Measurements from ENCODE around the gene HNRNPUL2.
"Not testable (repeated sequence)": the region's sequence is repeated elsewhere in the genome, so short reads cannot be mapped to it uniquely, and the experiment has no call there.

The HNRNPUL2 gene

DNA sequence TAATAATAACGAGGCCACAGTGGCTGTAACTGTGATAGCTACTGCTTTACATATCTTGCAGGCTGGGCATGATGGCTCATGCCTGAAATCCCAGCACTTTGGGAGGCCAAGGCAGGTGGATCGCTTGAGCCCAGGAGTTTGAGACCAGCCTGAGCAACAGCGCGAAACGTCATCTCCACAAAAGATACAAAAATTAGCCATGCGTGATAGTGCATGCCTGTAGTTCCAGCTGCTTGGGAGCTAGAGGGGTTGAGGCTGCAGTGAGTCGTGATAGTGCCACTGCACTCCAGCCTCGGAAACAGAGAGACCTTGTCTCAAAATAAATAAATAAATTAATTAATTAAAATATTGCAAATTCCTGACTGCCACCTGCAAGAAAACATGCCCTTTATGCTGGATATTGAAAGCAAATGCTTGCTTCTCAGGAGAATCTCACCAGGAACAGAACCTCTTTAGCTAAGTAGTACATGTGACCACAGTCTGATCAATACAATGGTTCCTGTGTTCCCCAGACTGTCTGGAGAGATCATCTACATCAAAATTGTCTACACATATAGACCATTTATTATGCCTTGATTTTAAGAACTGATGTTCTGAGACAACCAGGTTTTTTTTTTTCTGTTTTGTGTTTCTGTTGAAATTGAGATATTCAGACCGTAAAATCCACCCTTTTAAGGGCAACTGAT is 20.4 kb upstream of the HNRNPUL2 start:
- DNase-seq: no peak
- Histone ChIP-seq H3K4me1 (no peaks in the 10 kb centered on the region), H3K9me3 (no peaks in the 10 kb centered on the region), H3K4me3 (ENCODE audit: low read depth, low read length) (no peak overlapping the region), H3K27me3 (no peaks in the 10 kb centered on the region), H3K36me3 (no peaks in the 10 kb centered on the region)
- TF ChIP-seq, protein P1, sequence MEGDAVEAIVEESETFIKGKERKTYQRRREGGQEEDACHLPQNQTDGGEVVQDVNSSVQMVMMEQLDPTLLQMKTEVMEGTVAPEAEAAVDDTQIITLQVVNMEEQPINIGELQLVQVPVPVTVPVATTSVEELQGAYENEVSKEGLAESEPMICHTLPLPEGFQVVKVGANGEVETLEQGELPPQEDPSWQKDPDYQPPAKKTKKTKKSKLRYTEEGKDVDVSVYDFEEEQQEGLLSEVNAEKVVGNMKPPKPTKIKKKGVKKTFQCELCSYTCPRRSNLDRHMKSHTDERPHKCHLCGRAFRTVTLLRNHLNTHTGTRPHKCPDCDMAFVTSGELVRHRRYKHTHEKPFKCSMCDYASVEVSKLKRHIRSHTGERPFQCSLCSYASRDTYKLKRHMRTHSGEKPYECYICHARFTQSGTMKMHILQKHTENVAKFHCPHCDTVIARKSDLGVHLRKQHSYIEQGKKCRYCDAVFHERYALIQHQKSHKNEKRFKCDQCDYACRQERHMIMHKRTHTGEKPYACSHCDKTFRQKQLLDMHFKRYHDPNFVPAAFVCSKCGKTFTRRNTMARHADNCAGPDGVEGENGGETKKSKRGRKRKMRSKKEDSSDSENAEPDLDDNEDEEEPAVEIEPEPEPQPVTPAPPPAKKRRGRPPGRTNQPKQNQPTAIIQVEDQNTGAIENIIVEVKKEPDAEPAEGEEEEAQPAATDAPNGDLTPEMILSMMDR (IDR thresholded peaks at IDR 0.05; ENCODE audit: low read depth, low read length): no peak

DNA sequence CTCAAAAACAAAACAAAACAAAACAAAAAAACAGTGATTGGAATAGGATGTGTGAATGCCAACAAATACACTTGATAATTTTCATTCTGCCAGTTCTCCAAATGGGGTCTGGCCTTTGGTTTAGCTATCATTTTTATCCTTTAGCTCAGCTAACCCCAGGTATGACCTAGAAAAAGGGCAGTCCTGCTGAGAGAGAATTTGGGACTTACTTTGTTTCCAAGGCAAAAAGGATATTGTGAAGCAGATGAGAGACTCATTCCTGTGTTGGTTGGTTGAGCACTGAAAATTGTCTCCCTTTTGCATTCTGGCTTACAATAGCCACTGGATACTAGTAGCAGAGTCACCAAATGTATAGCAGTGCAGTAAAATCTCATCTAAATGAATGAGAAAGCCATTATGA is 9.9 kb upstream of the HNRNPUL2 start:
- TF ChIP-seq, protein P1 (IDR thresholded peaks at IDR 0.05; ENCODE audit: low read depth, low read length): no peak
- no peaks in the 10 kb centered on the region for H3K9me3 ChIP-seq
- no peak overlapping the region for H3K4me3 ChIP-seq (ENCODE audit: low read depth, low read length)
- no peak for DNase-seq
- H3K27me3 ChIP-seq: no peaks in the 10 kb centered on the region
- H3K36me3 ChIP-seq: peaks cover 9% of the 10 kb centered on the region; the same call in 1 of the 2 replicates
- no peaks in the 10 kb centered on the region for H3K4me1 ChIP-seq

DNA sequence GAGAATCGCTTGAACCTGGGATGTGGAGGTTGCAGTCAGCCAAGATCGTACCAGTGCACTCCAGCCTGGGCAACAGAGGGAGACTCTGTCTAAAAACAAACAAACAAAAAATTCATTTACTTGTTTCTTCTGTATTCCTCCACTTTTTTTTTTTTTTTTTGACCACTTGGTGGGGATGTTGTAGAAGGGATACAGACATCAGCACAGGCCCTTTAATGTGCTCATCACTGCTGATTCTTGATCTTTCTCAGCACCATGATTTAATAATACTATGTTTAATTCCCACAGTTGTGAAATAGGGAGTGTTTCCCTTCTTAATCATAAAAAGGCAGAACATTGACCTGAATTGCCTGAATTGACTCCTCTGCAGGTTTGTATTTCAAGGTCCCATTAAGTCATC is 5.6 kb upstream of the HNRNPUL2 start:
- TF ChIP-seq, protein P1 (IDR thresholded peaks at IDR 0.05; ENCODE audit: low read depth, low read length): peak; percentile 28

DNA sequence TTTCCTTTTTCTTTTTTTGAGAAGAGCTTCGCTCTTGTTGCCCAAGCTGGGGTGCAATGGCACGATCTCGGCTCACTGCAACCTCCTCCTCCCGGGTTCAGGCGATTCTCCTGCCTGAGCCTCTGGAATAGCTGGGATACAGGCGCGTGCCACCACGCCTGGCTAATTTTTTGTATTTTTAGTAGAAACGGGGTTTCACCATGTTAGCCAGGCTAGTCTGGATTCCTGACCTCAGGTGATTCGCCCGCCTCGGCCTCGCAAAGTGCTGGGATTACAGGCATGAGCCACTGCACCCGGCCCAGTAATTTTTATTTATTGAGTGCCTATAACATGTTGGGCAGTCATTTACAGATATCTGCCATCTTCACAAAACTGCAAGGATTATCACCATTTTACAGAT is 2.8 kb upstream of the HNRNPUL2 start:
- H3K4me3 ChIP-seq (ENCODE audit: low read depth, low read length): peak overlapping the region; percentile 91
- H3K36me3 ChIP-seq, H3K9me3 ChIP-seq: not testable (repeated sequence)

More for the DNA sequence above, 5.6 kb upstream of the HNRNPUL2 start:
- no peak overlapping the region for H3K4me3 ChIP-seq (ENCODE audit: low read depth, low read length)
- H3K36me3 ChIP-seq: peaks cover 3% of the 10 kb centered on the region; the same call in 1 of the 2 replicates
- DNase-seq: no peak
- H3K9me3 ChIP-seq: no peaks in the 10 kb centered on the region
- H3K27me3 ChIP-seq: no peaks in the 10 kb centered on the region
- H3K4me1 ChIP-seq: no peaks in the 10 kb centered on the region

DNA sequence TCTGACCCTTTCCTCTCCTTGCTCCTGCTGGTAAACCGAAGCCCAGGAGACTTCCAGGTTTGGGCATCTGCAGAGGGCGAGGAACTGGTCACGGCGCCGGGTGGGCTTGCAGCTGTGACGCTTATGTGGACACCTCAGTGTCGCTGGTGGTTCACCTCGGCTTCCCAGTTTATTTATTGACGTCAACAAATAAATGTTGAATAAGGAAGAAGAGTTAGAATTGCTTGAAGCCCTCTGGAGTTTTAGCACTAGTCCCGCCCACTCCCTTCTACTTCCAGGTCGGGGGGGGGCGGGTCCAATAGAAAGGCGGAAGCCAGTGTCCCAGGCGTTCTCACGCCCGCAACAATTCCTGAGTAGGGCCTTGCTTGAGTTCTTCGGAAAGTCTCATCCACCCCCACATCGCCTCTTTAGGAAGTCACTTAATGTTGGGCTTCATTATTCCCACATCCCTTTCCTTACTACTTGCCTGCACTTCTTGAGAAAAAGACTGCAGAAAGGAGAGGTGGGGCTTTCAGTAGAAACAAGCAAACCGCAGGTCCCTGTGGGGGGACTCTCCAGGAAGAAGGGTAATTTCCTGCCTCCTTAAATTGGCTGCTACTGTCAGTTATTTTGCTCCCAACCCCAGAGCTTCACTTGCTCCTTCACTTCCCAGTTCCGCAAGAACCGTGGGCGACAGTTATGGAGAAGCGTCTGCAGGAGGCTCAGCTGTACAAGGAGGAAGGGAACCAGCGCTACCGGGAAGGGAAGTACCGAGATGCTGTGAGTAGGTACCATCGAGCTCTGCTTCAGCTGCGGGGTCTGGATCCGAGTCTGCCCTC is 1.1 kb upstream of the HNRNPUL2 start, which contains the start of gene TTC9C:
TSS of gene TTC9C (plus strand) at position 316 of the 818 bp plus-strand sequence. CDS start at position 679, 363 bp downstream.
- TF ChIP-seq, protein P1 (IDR thresholded peaks at IDR 0.05; ENCODE audit: low read depth, low read length): no peak
- H3K36me3 ChIP-seq: peaks cover 16% of the 10 kb centered on the region
- peak within 1 kb of the TSS; percentile 91 for H3K4me3 ChIP-seq (ENCODE audit: low read depth, low read length)
- no peaks in the 10 kb centered on the region for H3K4me1 ChIP-seq
- DNase-seq: peak; percentile 78
- no peaks in the 10 kb centered on the region for H3K27me3 ChIP-seq
- H3K9me3 ChIP-seq: no peaks in the 10 kb centered on the region

More for the DNA sequence above, 2.8 kb upstream of the HNRNPUL2 start:
- not testable (repeated sequence) for H3K4me1 ChIP-seq, H3K27me3 ChIP-seq, DNase-seq

DNA sequence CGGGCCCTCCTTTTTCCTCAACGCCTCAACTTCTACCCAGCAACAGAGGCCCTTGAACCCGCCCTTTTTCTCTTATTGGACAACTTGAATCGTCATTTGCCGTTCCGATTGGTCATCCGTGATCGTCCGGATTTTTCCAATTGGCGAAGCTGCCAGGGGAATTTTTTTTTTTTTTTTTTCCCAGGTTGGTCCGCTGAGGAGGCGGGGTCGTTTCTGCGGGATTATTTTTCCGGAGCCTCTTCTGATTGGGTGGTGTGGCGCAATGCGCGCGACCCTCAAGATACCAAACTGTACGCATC is 564 bp upstream of the HNRNPUL2 start:
- H3K36me3 ChIP-seq: peaks cover 18% of the 10 kb centered on the region
- no peaks in the 10 kb centered on the region for H3K27me3 ChIP-seq
- peak overlapping the region; percentile 91 for H3K4me3 ChIP-seq (ENCODE audit: low read depth, low read length)
- no peaks in the 10 kb centered on the region for H3K4me1 ChIP-seq
- TF ChIP-seq, protein P1 (IDR thresholded peaks at IDR 0.05; ENCODE audit: low read depth, low read length): no peak
- no peaks in the 10 kb centered on the region for H3K9me3 ChIP-seq
- DNase-seq: peak; percentile 81
